CD14-positive monocyte (primary cell): ENCODE measurements around the gene C10orf67. TPM values are rescaled to one million over a fixed set of nuclear protein-coding genes. Genes with fewer than 3 reads are reported as not detected.

ENCODE experiments used
- DNase-seq, 3 donors: peaks; one replicate each; pipeline ENCODE4 v3.0.0-alpha.2; 2011 to 2022
- H2AFZ ChIP-seq: 2 replicates; pipeline ENCODE4 v1.6.0; 2012; ENCODE audit warnings: mild to moderate bottlenecking, low read depth, low read length, inconsistent platforms; ENCODE audit not compliant: insufficient read depth, poor library complexity, severe bottlenecking
- H3K27ac ChIP-seq, 2 donors: 1 replicate in 1 of 2; 2 replicates in 1 of 2; pipeline ENCODE4 v1.5.1; 2012 to 2013; ENCODE audit warnings: low read length in 2 of 2, control low read depth in 1 of 2, inconsistent platforms in 1 of 2, low read depth in 1 of 2, mild to moderate bottlenecking in 1 of 2
- H3K27me3 ChIP-seq, 2 donors: one replicate each; pipeline versions ENCODE4 v1.6.0 to v1.6.1; 2011 to 2013; ENCODE audit warnings: low read length in 2 of 2; ENCODE audit not compliant: control insufficient read depth in 2 of 2, insufficient read depth in 2 of 2
- H3K36me3 ChIP-seq, 2 donors: replicated peaks in 1 of 2; 1 replicate in 1 of 2; 2 replicates in 1 of 2; pipeline versions ENCODE4 v1.5.1 to v1.6.1; 2012 to 2013; ENCODE audit warnings: low read length in 2 of 2, control low read depth in 1 of 2, inconsistent platforms in 1 of 2, mild to moderate bottlenecking in 1 of 2; ENCODE audit not compliant: insufficient read depth in 2 of 2, control insufficient read depth in 1 of 2
- H3K4me1 ChIP-seq, 2 donors: 1 replicate in 1 of 2; 2 replicates in 1 of 2; pipeline versions ENCODE4 v1.5.1 to v1.6.1; 2012 to 2013; ENCODE audit warnings: low read length in 2 of 2, control low read depth in 1 of 2, inconsistent platforms in 1 of 2, mild to moderate bottlenecking in 1 of 2, moderate library complexity in 1 of 2; ENCODE audit not compliant: insufficient read depth in 2 of 2, control insufficient read depth in 1 of 2
- H3K4me2 ChIP-seq: replicated peaks from 2 replicates; pipeline ENCODE3; 2012; ENCODE audit warnings: low read length, moderate library complexity, mild to moderate bottlenecking; ENCODE audit not compliant: poor library complexity, severe bottlenecking; ENCODE audit errors: extremely low read depth
- H3K4me3 ChIP-seq, 3 experiments: fragments of 200-600 bp in 1 of 3; sonication (generic) in 1 of 3; replicated peaks in 1 of 3; 1 replicate in 2 of 3; 2 replicates in 1 of 3; pipeline ENCODE4 v1.5.1; 2011 to 2013; ENCODE audit warnings: low read length in 3 of 3, mild to moderate bottlenecking in 3 of 3, control low read depth in 2 of 3, low read depth in 2 of 3, inconsistent platforms in 1 of 3, moderate library complexity in 1 of 3
- H3K79me2 ChIP-seq: 2 replicates; pipeline ENCODE4 v1.6.0; 2012; ENCODE audit warnings: mild to moderate bottlenecking, control low read depth, inconsistent platforms, low read length, moderate library complexity; ENCODE audit not compliant: insufficient read depth
- H3K9ac ChIP-seq: 2 replicates; pipeline ENCODE4 v1.6.0; 2017; ENCODE audit warnings: low read length, mild to moderate bottlenecking; ENCODE audit not compliant: insufficient read depth, poor library complexity, severe bottlenecking
- H3K9me3 ChIP-seq, 2 donors: replicated peaks in 1 of 2; 1 replicate in 1 of 2; 2 replicates in 1 of 2; pipeline versions ENCODE4 v1.5.1 to v1.6.1; 2012 to 2013; ENCODE audit warnings: low read length in 2 of 2, control low read depth in 1 of 2; ENCODE audit not compliant: control insufficient read depth in 1 of 2, insufficient read depth in 1 of 2
- H4K20me1 ChIP-seq: 2 replicates; pipeline ENCODE4 v1.6.0; 2012; ENCODE audit warnings: mild to moderate bottlenecking, low read length, control low read depth, moderate library complexity; ENCODE audit not compliant: insufficient read depth
- H3K27ac Mint-ChIP-seq, 7 donors: one replicate each; pipeline ENCODE4 v1.8.0; 2020; ENCODE audit warnings: mild to moderate bottlenecking in 7 of 7, mixed read lengths in 7 of 7, moderate library complexity in 6 of 7, inconsistent platforms in 2 of 7
- H3K27me3 Mint-ChIP-seq, 3 donors: one replicate each; pipeline ENCODE4 v1.8.0; 2021 to 2022; ENCODE audit warnings: low read depth in 3 of 3, mild to moderate bottlenecking in 3 of 3, mixed read lengths in 3 of 3, moderate library complexity in 3 of 3, inconsistent platforms in 1 of 3
- H3K36me3 Mint-ChIP-seq, 2 donors: one replicate each; pipeline ENCODE4 v1.8.0; 2020; ENCODE audit warnings: mixed read lengths in 2 of 2, inconsistent platforms in 1 of 2, mild to moderate bottlenecking in 1 of 2
- H3K4me1 Mint-ChIP-seq: one replicate; pipeline ENCODE4 v1.8.0; 2020; ENCODE audit warnings: mild to moderate bottlenecking, mixed read lengths
- H3K4me3 Mint-ChIP-seq, 2 donors: one replicate each; pipeline ENCODE4 v1.8.0; 2020; ENCODE audit warnings: mild to moderate bottlenecking in 2 of 2, mixed read lengths in 2 of 2, moderate library complexity in 1 of 2
- H3K9me3 Mint-ChIP-seq, 7 donors: one replicate each; pipeline ENCODE4 v1.8.0; 2020 to 2022; ENCODE audit warnings: mixed read lengths in 7 of 7, mild to moderate bottlenecking in 6 of 7, moderate library complexity in 6 of 7, inconsistent platforms in 2 of 7
- CTCF ChIP-seq: fragments of 200-600 bp; IDR thresholded peaks from one replicate; pipeline ENCODE4 v1.8.0; 2022; ENCODE audit warnings: antibody characterized with exemption, mild to moderate bottlenecking
- WGBS: methylation state at CpG from one replicate; pipeline ENCODE4 v1.1.5; 2013; ENCODE audit warnings: missing lambda C conversion rate; ENCODE audit not compliant: insufficient coverage; 5-methylcytosine and 5-hydroxymethylcytosine counted together
- intact Hi-C, 2 donors: fragments of 100-400 bp; cut with micrococcal nuclease; formaldehyde crosslinking; loops; one replicate each; pipeline versions ENCODE4 v1.15.0 to v1.15.1; 2023
- polyA plus RNA-seq, 3 donors: library from polyadenylated mRNA; depleted of rRNA in 1 of 3; unstranded in 2 of 3; stranded (reverse) in 1 of 3; fragments of 300-500 nt in 2 of 3; fragments of >200 nt in 1 of 3; fragmentation: Illumina TruSeq in 2 of 3; gene quantifications; 1 replicate in 2 of 3; 2 replicates in 1 of 3; pipeline ENCODE4 v1.2.3, GENCODE V29; 2012 to 2021

Gene C10orf67
- polyA plus RNA-seq, 3 donors = not detected

- no peak for DNase-seq
- Histone ChIP-seq H3K4me1 (no peaks in the 10 kb centered on the region), H3K36me3 (no peaks in the 10 kb centered on the region), H3K9ac (no peak overlapping the region), H3K27me3 (peaks cover 13 to 19% of the 10 kb centered on the region in 2 donors), H3K4me2 (no peak overlapping the region), H3K9me3 (peaks cover 0 to under 1% of the 10 kb centered on the region in 2 donors), H4K20me1 (no peaks in the 10 kb centered on the region), H2AFZ (no peak overlapping the region), H3K4me3 (no peak overlapping the region), H3K79me2 (no peaks in the 10 kb centered on the region), H3K27ac (no peak overlapping the region)
- peaks cover 35 to 46% (median 37%) of the 10 kb centered on the region in 3 donors for H3K27me3 Mint-ChIP-seq
- H3K4me3 Mint-ChIP-seq = no peak overlapping the region
- peaks cover 3% of the 10 kb centered on the region for H3K4me1 Mint-ChIP-seq
- TF ChIP-seq CTCF = no peak
- WGBS = 85% methylated on average over 10 of the region's 11 CpGs
- no peak overlapping the region for H3K27ac Mint-ChIP-seq
- intact Hi-C loops = no loop called here
- peaks cover 0 to 8% (median 1%) of the 10 kb centered on the region in 7 donors for H3K9me3 Mint-ChIP-seq
- no peaks in the 10 kb centered on the region for H3K36me3 Mint-ChIP-seq
Measured at GRCh38 chr10:23338155-23338828, 6.3 kb downstream of the C10orf67 start.

- WGBS = no CpG with 5 or more reads among the region's 1 CpG
Measured at GRCh38 chr10:23337616-23338015, 7.0 kb downstream of the C10orf67 start.

More at GRCh38 chr10:23337616-23338015, 7.0 kb downstream of the C10orf67 start:
- Histone ChIP-seq H3K36me3 (no peaks in the 10 kb centered on the region), H3K9ac (no peak overlapping the region), H3K9me3 (no peaks in the 10 kb centered on the region), H3K4me2 (no peak overlapping the region), H3K79me2 (no peaks in the 10 kb centered on the region), H2AFZ (no peak overlapping the region), H3K4me3 (no peak overlapping the region), H4K20me1 (no peaks in the 10 kb centered on the region), H3K27ac (no peak overlapping the region), H3K4me1 (no peaks in the 10 kb centered on the region), H3K27me3 (peaks cover 6 to 12% of the 10 kb centered on the region in 2 donors)
- H3K4me1 Mint-ChIP-seq = peaks cover 3% of the 10 kb centered on the region
- no peak for TF ChIP-seq CTCF
- peaks cover 28 to 39% (median 31%) of the 10 kb centered on the region in 3 donors for H3K27me3 Mint-ChIP-seq
- H3K27ac Mint-ChIP-seq = no peak overlapping the region
- intact Hi-C loops = no loop called here
- no peak for DNase-seq
- no peaks in the 10 kb centered on the region for H3K36me3 Mint-ChIP-seq
- no peak overlapping the region for H3K4me3 Mint-ChIP-seq
- H3K9me3 Mint-ChIP-seq = peaks cover 0 to 5% (median 0%) of the 10 kb centered on the region in 7 donors
